NB4 (cell line): ENCODE results near the gene AKAIN1.

Experiments used
- MYC ChIP-seq: IDR thresholded peaks from 2 replicates; pipeline ENCODE4 v1.6.1; 2011; ENCODE audit warnings: low read depth, low read length
- POLR2A ChIP-seq: IDR thresholded peaks from 2 replicates; pipeline ENCODE4 v1.6.1; 2011; ENCODE audit warnings: mild to moderate bottlenecking; ENCODE audit not compliant: insufficient read length; ENCODE audit errors: extremely low read depth
- TF ChIP-seq, protein P1 (sequence below): IDR thresholded peaks from 2 replicates; pipeline ENCODE4 v1.6.1; 2011; ENCODE audit warnings: low read depth, low read length
- TF ChIP-seq, protein P2 (sequence below): IDR thresholded peaks from one replicate; pipeline ENCODE4 v1.5.1; 2012; ENCODE audit warnings: low read depth, low read length

GRCh38 chr18:5180254-5180653, 16.8 kb downstream of the AKAIN1 start:
- TF ChIP-seq, protein P1, sequence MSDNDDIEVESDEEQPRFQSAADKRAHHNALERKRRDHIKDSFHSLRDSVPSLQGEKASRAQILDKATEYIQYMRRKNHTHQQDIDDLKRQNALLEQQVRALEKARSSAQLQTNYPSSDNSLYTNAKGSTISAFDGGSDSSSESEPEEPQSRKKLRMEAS, result no peak
- TF ChIP-seq, protein P2, sequence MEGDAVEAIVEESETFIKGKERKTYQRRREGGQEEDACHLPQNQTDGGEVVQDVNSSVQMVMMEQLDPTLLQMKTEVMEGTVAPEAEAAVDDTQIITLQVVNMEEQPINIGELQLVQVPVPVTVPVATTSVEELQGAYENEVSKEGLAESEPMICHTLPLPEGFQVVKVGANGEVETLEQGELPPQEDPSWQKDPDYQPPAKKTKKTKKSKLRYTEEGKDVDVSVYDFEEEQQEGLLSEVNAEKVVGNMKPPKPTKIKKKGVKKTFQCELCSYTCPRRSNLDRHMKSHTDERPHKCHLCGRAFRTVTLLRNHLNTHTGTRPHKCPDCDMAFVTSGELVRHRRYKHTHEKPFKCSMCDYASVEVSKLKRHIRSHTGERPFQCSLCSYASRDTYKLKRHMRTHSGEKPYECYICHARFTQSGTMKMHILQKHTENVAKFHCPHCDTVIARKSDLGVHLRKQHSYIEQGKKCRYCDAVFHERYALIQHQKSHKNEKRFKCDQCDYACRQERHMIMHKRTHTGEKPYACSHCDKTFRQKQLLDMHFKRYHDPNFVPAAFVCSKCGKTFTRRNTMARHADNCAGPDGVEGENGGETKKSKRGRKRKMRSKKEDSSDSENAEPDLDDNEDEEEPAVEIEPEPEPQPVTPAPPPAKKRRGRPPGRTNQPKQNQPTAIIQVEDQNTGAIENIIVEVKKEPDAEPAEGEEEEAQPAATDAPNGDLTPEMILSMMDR, result no peak
- TF ChIP-seq POLR2A, result no peak
- TF ChIP-seq MYC, result no peak
